ENCODE measurements around the gene DOCK2.

The DOCK2 gene

DNA sequence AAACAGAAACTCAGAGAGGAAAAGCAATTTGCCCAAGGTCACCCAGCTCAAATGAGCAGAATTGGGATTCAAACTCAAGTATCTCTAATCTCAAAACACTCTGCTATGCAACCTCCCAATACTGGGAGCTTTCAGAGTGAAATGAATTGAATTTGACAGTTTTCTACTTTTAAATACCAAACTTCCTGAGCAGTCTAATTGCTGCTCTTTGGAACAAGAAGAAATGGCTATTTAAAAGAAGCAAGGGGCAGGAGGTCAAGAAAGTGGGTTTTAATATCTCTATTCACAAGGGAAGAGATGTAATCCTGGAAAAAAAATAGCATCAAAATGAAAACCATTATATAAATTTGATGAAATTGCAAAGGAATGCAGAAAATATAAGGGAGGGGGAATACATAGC lies 200.6 kb downstream of the DOCK2 start:
- TF ChIP-seq ZFX (IDR thresholded peaks at IDR 0.05) (no peak), CTCF (conservative IDR thresholded peaks at IDR 0.05) (no peak)

DNA sequence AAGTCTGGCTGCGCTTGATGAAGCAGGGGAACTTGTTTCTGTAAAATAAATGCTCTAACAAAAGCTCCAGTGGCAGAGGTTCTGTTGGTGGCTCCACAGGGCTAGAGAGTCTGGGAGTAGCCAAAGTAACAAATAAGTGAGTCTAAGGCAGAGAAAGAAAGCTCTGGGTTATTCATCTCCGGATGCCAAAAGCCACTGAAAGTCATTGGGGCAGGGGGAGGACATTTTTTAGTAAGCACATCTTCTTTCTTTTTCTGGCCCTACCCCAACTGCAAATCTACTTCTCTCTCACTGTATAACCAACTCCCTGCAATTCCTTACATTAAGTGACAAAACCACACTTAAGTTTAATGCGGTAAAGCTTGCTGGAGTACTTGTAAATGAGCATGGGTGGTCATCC lies 201.6 kb downstream of the DOCK2 start:
- TF ChIP-seq ZFX (IDR thresholded peaks at IDR 0.05) = no peak
- no peak for TF ChIP-seq CTCF (conservative IDR thresholded peaks at IDR 0.05)

More for the DNA sequence above, 200.6 kb downstream of the DOCK2 start:
- no peak overlapping the region for H3K27ac ChIP-seq

GRCh38 chr5:169840405-169840804 lies 203.3 kb downstream of the DOCK2 start:
- no peak overlapping the region for H3K27ac ChIP-seq
- TF ChIP-seq CTCF (conservative IDR thresholded peaks at IDR 0.05) = no peak
- TF ChIP-seq ZFX (IDR thresholded peaks at IDR 0.05) = no peak

More for the DNA sequence above, 201.6 kb downstream of the DOCK2 start:
- H3K27ac ChIP-seq = no peak overlapping the region

- no peak for TF ChIP-seq CTCF (conservative IDR thresholded peaks at IDR 0.05)
- no peak for TF ChIP-seq ZFX (IDR thresholded peaks at IDR 0.05)
- no peak overlapping the region for H3K27ac ChIP-seq
Measured at GRCh38 chr5:169842699-169843098, 205.6 kb downstream of the DOCK2 start.

DNA sequence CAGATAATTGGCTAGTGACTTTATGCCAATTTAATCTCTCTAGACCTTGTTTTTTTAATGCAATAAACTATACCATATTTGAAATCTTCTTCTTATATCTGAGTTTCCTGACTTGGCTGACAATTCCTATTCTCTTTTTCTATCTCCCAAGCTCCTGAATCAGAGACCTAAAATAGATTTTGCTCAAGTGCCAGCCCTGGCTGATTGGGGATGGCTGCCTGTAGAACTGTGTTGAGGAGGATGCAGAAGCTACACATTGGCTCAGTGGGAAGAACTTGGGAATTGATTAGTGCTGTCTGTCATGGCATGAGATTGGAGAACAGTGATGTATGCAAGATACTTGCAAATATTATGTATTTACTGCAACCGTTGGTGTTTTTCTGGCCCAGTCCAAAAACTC lies 210.4 kb downstream of the DOCK2 start:
- no peak for TF ChIP-seq CTCF (conservative IDR thresholded peaks at IDR 0.05)
- no peak for TF ChIP-seq ZFX (IDR thresholded peaks at IDR 0.05)
- no peak overlapping the region for H3K27ac ChIP-seq

- TF ChIP-seq ZFX (IDR thresholded peaks at IDR 0.05) = no peak
- TF ChIP-seq CTCF (conservative IDR thresholded peaks at IDR 0.05) = no peak
- no peak overlapping the region for H3K27ac ChIP-seq
Measured at GRCh38 chr5:169848271-169848670, 211.2 kb downstream of the DOCK2 start.

GRCh38 chr5:169848792-169849191 lies 211.7 kb downstream of the DOCK2 start:
- no peak overlapping the region for H3K27ac ChIP-seq
- TF ChIP-seq CTCF (conservative IDR thresholded peaks at IDR 0.05) = no peak
- no peak for TF ChIP-seq ZFX (IDR thresholded peaks at IDR 0.05)
